HG03565 (cell line): ENCODE results near the gene ABCC11.
"Not testable (repeated sequence)": the region's sequence is repeated elsewhere in the genome, so short reads cannot be mapped to it uniquely, and the experiment has no call there.

Source experiments
- ATAC-seq: cut with Tn5 transposase; IDR thresholded peaks from one replicate; pipeline ENCODE4 v1.9.1; 2021; ENCODE audit warnings: mild to moderate bottlenecking, moderate library complexity; ENCODE audit not compliant: unreplicated experiment

The ABCC11 gene

DNA sequence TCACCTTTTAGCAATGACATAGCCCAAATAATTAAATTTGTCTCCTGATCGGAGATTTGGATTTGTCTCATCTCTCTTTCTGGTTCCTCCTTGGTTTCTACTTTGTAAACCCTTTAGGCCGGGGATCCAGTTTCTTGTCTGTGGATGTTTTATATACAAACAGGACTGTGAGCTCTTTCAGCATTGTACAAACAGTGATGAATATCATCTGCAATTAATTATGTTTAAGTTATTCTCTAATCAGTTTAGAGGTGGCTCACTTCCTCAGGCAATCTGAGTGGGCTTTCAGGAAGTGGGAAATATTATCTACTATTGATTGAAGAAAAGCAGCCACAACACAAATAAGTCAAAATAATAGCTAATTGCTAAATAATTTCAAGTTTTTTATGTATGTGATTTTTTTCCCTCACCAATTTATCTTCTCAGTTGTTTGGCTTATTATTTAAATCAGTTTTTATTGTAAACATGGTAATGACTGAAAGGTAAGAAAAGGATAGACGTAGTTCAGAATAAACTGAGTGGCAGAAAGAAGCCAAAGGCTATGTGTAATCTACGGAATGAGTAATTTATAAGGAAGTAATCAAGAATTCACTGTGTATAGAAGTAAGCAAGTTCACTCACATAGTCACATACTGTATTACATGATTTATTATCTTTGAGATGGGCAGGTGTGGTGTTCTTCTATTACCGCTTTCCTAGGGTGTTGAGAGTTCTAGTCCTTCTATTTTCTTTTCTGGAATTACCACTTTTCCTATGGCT is 3.4 kb upstream of the ABCC11 start:
- ATAC-seq = no peak

DNA sequence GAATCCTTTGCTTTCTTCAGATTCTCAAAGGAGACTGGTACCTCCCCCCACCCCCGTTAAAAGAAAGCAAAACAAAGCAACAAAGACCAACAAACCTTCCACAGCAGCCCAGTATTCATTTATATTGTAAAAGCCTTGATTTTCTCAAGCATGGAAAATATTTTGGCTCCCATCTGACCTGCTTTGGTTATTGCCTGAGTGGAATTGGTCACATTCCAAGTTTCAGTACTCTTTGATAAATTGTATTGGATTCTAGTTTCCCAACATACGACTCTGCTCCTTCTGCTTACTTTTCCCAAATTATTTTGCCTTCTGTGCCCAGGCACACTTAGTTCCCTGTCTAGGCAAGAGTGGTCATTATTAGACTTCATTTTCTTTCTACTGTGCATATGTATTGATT is 1.3 kb downstream of the ABCC11 start:
- no peak for ATAC-seq

DNA sequence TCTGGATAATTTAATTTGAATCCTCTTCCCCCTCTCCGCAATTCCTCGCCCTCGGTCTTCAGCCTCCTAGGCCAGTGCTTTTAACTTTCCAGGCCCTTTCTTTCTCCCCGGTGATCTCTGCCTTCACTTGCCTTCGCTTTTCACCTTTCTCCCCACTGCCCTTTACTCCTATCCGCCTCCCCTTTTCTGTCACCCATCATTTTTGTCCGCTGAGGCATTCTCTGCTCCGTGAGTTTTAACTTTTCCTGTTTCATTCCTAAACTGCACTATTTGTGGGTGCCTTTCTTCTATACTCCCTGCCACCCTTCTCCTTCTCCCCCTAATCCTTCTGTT is 2.5 kb downstream of the ABCC11 start:
- no peak for ATAC-seq

DNA sequence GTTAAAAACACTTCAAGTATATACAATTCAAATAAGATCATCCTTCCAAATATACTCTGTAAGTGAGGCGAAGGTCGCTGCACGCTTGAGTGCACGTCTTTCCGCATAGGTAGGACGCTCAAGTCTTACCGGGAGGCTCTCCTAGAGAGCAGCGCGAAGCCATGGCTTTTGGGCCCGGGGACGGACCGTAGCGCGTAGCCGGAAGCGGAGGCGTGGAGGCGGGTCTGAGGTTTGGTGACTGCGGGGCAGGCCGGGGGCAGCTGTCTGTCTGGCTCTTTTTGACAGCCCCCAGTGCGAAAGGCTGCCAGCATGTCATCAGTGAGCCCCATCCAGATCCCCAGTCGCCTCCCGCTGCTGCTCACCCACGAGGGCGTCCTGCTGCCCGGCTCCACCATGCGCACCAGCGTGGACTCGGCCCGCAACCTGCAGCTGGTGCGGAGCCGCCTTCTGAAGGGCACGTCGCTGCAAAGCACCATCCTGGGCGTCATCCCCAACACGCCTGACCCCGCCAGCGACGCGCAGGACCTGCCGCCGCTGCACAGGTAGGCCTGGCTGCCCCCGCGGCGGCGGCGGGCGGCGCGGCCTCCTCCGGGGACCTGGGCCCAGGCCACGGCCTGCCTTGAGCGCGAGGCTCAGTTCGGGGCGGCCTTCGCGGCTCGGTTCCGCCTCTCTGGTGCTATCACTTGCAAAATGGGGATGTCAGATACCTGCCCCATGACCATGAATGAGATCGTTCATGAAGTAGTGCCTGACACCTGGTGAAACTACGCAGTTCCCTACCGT is 3.1 kb downstream of the ABCC11 start, which contains the start of gene LONP2:
Gene LONP2, plus strand, starts transcription at position 221 of the 783 bp plus-strand sequence. Its CDS starts 89 bp downstream, at position 310.
- ATAC-seq = peak; percentile 91

DNA sequence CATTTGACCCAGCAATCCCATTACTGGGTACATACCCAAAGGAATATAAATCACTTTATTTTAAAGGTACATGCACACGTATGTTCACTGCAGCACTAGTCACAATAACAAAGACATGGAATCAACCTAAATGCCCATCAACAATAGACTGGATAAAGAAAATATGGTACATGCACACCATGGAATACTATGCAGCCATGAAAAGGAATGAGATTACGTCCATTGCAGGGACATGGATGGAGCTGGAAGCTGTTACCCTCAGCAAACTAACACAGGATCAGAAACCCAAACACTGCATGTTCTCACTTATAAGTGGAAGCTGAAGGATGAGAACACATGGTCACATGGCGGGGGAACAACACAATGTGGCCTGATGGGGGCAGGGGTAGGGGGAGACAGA is 7.2 kb downstream of the ABCC11 start:
- not testable (repeated sequence) for ATAC-seq

DNA sequence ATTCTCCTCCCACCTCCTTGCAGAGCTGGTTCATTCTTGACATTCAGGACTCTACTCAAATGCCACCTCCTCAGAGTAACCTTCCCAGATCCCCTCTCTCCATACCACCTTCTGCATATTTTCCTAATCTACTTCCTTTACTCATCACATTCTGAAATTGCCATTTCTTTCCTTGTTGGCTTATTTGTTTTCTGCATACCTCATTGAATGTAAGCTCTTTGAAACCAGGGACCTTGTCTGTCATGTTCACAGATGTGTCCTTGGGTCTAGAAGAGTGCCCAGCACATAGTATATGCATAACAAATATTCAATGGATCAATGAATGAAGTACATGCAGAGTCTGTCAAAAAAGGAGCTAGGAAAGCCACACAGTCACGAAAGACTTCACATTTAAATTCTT is 11.1 kb downstream of the ABCC11 start:
- no peak for ATAC-seq

DNA sequence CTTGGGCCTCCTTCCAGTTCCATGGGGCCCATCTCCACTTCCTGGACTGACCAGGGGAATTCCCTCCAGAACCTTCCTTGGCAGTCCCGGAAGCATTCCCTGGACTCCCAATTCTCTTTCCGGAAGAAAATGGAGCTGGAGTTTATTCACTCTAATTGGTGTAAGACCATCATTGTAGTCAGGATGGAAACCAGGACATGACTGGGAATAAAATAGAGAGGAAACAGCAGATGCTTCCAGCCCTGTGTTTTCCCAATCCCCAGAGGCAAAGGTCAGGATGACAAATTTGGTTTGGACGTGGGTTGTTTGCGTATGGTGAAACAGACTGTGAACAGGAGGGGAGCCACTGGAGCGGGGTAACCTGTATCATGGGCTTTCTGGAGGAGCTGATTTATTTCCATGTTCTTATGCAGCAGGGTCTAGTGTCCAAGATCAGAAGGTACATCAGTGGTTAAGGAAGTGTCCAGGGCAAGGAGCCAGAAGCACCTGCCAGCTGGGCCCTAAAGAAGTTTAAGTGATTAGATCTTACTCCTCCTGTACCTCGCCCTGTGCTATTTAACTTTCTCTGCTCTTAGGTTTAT is 11.7 kb downstream of the ABCC11 start:
- ATAC-seq = no peak

DNA sequence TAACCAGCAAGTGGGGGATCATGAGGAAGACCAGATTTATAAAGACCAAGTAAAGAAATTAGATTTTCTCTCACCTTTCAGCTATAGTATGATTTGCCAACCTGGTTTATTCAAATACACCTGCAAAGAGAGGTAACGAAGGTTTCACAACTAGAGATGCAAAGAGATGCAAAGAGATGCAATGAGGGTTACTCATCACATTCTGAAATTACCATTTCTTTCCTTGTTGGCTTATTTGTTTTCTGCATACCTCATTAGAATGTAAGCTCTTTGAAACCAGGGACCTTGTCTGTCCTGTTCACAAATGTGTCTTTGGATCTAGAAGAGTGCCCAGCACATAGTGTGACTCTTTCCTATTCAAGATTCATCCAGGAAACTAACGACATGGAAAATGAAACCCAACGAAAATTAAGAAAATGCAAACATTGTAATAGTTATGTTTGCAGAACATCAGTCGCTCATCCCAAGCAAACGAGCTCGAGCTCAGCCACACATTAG is 12.2 kb downstream of the ABCC11 start:
- ATAC-seq = no peak

DNA sequence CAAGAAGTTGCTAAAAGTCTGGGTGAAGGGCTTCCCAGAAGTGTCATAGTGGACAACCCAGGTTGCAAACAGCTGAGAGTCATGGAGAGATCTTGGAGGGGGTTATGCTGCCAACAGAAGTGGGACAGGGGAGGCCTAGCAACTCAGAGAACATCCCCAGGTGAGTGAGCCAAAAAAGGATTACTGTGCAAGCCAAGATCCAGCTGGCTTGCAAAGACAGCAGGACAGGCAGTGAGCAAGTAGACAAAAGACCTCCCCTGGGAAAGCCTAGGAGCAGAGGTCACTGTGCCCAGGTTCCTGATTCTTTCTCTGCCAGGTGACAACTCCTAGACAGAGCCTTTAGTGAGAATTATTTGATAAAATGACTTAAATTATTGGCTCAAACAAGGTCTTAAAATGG is 12.7 kb downstream of the ABCC11 start:
- ATAC-seq = no peak

DNA sequence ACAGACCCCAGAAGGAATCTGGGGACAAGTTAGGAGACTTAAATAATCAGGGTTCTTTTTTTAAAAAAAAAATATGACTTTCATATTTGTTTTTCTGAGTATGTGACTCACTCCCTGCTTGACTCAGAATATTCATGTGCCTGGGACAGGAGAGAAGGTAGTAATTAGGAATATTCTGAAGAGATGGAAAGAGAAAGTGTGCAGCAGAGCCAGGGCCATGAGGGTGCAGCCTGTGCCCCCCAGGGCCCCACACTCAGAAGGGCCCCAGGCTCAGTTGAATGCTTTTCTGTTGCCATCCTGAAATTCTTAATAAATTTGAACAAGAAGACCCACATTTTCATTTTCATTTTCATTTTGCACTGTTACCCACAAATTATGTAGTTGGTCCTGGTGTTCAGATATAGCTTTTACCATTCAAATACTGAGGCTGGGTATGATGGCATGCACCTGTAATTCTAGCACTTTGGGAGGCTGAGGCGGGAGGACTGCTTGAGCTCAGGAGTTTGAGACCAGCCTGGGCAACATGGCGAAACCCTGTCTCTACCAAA is 14.8 kb downstream of the ABCC11 start:
- no peak for ATAC-seq

DNA sequence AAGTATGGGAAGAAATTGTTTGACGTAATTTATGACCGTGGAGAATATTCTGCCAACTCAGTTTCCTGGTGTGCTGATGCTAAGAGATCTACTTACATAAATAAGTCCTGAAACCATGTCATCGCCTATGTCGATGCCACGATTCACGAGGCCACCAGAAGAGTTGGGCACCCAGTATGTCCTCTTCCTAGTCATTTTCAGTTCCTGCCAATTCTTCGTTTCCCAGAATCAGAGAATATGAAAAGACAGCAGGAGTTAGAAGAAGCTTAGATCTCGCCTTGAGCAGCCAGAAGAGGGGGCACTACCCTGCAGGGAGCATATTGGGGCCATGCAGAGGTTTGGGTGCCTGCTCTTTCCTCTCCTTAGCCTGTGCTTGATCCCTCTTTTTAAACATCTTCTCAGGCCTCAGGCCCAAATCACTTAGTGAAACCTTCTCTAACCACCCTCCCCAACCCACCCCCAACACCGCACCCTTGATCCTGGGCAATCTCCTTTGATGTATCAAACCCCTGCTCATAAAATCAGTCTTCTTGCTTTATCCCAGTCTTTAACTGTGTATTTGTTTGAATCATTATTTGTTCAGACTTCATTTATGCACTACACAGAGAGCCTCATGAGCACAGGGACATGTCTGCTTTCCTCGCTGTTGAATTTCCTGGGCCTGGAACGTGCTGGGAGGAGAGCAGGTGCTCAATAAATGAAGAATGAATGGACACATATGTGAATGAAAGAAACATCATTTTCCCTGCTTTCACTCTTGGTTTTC is 15.4 kb downstream of the ABCC11 start:
- peak; percentile 48 for ATAC-seq

DNA sequence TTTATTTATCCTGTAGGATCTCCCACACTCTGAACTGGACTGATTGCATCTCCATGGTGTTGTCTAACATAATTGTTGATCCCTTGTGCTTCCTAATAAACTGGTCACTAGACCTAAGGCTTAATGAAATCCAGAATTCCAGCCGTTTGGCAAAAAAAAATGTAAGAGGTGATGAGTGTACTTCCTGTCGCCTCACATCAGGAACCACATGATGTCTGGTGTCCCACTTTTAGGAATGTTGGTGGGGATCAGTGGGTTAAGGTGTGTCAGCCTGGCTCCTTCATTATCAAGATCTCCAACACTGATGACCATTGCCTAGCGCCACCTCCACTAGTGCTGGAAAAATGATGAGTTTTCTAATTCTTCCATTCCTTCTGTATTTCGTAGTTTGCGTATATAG is 21.9 kb downstream of the ABCC11 start:
- no peak for ATAC-seq

DNA sequence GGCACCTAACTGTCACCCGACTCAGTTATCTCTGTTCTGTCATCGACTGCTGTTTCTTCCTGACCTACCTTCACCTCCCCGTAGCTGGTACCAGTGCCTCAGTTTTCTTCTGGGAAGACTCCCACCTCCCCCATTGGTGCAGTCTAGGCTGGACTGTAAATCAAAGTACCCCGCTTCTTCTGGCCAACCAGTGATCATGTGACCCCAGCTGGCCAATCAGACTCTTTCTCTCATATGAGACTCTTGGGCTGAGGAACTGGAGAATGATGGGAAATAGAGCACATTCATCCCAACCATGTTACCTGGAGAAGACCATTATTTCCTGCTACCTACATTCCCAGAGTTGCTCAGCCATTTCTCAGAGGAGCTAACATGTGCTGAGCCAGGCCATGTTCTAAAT is 23.8 kb downstream of the ABCC11 start:
- no peak for ATAC-seq

DNA sequence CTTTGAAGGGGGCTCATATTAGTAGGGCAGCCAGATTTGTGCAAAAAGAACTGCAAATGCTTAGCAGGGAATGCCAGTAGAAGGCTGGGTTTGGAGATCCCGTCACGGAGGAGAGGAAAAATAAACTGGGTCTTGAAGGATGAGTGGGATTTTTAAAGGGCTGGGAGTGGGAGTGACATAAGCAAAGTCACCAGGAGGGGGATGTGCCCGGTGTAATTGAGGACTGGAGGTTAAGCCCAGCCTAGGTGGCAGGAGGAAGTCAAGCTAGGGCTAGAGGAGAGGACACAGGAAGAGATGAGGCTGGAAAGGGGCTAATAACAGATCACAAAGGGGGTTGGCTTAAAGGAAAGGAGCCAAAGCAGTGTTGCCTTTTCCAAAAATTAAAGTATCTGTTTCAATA is 26.4 kb downstream of the ABCC11 start:
- no peak for ATAC-seq

DNA sequence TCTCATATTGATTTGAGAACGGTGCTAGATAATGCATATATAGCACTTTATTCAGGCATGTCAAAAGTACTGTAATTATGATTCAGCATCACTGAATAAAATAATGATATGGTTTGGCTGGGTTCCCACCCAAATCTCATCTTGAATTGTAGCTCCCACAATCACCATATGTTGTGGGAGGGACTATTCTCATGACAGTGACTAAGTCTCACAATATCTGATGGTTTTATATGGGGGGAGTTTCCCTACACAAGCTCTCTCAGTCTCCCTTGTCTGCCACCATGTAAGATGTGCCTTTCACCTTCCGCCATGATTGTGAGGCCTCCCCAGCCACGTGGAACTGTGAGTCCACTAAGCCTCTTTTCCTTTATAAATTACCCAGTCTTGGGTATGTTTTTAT is 28.9 kb downstream of the ABCC11 start:
- no peak for ATAC-seq

DNA sequence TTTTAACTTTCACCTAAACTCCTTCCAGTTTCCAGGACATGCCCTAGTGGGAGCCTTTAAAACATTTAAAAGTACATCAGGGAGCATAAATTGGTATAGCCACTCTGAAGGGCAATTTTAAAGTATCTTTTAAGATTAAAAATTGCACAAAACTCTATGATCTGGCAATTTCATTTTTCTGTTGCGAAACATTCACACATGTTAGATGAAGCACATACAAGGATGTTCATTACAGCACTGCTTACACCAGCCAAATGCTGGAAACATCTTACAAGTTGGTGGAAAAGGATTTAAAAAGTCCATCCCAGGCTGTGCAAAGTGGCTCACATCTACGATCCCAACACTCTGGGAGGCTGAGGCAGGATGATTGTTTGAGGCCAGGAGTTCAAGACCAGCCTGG is 29.6 kb downstream of the ABCC11 start:
- no peak for ATAC-seq

DNA sequence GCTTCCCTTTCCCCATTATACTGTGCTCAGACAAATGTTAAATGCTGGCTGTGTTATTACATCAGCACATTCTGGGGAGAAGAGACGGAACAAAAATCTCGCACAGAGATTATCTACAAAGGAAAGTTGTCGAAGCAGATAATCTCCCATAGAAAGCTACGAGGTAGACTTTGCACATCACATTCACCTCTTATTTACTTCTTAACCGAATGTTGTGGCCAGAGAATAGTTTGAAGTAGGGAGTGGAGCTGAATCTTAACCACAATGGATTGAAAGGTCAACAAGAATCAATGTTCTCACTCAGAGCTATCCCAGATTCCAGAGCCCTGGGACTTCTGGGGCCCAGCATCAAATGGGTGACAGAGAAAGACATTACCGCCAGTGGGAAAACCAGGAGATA is 31.6 kb downstream of the ABCC11 start:
- ATAC-seq = no peak

DNA sequence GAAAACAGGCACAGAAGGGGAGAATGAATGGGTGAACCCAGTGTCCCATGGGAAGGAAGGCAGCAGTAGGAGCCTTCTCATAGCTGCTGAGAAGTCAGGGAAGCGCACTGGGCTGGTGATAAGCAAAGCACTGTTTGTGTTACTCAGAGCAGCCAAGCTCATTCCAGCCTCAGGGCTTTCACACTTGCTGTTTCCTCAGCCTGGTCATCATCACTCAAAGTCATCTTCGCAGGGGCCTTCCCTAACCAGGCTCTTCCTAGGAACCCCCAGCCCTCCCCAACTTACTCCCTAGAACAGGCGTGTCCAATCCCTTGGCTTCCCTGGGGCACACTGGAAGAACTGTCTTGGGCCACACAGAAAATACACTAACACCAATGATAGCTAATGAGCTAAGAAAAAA is 35.3 kb downstream of the ABCC11 start:
- ATAC-seq = no peak

DNA sequence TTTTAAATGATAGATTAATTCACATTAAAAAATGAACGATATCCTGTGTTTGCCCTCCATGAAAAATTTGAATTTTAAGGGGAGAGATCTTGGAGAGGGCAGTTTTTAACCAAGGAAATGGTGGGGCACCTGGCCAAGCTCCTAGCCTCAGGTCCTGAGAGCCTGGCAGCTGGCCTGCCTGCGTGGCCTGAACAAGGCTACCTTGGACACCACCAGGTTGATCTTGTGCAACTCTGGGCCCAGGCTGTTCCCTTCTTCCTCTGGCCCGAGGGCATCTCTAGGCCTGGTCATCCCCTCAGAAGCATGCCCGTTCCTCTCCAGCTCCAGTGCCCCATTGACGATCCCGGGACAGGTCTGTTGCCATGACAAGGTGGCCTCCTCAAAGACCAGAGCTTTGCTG is 36.6 kb downstream of the ABCC11 start:
- ATAC-seq = no peak

DNA sequence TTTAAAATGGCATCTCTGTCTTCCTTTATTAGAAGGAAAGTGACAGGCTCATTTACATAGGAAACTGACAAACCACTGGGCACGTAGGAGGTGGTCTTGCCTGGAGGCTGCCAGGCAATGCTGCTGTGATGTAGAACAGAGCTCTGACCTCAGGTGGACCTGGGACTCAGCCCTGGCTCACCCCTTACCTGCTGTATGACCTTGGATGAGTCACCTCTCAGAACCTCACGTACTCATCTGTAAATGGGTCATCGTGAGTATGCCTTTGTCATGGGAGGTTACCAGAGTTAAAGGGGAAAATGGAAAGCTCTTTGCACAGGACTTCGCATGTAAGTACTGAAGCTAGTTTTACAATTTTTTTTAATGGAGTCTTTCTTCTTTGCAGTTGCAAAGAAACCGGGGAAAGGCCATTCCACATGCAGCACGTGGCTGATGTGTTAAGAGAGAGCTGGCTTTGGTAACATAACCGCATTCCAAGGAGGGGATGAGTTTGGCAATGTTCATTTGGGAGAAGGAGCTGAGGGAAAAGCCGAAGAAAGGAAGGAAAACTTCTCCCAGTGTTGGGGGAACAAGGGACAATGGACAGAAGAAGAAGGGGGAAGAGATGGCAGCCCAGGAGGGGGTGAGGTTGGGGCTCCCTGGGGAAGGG is 40.6 kb downstream of the ABCC11 start:
- no peak for ATAC-seq

DNA sequence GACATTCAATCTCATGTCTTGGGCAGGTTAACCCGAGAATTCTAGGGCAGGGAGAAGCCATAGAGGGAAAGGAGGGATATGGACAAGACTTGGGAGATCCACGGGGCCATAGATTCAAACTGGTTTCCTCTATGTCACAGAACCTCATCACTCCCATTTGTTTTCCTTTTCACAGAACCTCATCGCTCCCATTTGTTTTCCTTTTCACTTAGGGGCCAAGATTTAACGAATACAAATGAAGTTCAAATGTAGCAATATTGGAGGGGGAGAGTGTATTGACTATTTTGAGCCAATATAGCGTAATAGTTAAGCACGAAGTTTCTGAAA is 42.6 kb downstream of the ABCC11 start:
- no peak for ATAC-seq
